ENCODE measurements around the gene GRIK4. TPM values are rescaled to one million over a fixed set of nuclear protein-coding genes. Genes with fewer than 3 reads are reported as not detected.

The GRIK4 gene
- total and polyA plus RNA-seq, 11 donors, result 0.04 to 0.45 (median 0.12) TPM; not detected in 6

- no peak for TF ChIP-seq CTCF (IDR thresholded peaks at IDR 0.05)
- TF ChIP-seq POLR2A (IDR thresholded peaks at IDR 0.05), result no peak
- Histone ChIP-seq H3K27ac (peak overlapping the region in 1 of 12 donors; percentile 27), H3K9me3 (peaks cover 0 to 17% (median 7%) of the 10 kb centered on the region in 12 donors), H3K4me3 (no peak overlapping the region), H3K27me3 (no peaks in the 10 kb centered on the region), H3K36me3 (no peaks in the 10 kb centered on the region), H3K4me1 (peaks cover 0 to 34% (median 19%) of the 10 kb centered on the region in 12 donors)
- no peak for ATAC-seq
- 55 to 73% (median 64%) methylated on average over 6 of the region's 6 CpGs for WGBS, 4 donors
- no peak for DNase-seq
- intact Hi-C loops (cut with DNase I), result no loop called here
Observed at GRCh38 chr11:120543521-120544215, 32.1 kb downstream of the GRIK4 start.

GRCh38 chr11:120545813-120546212 is 34.3 kb downstream of the GRIK4 start:
- no peak for TF ChIP-seq POLR2A (IDR thresholded peaks at IDR 0.05)
- TF ChIP-seq CTCF (IDR thresholded peaks at IDR 0.05), result no peak
- intact Hi-C loops (cut with DNase I), result no loop called here
- peaks cover 0 to 35% (median 20%) of the 10 kb centered on the region in 12 donors for H3K4me1 ChIP-seq
- H3K36me3 ChIP-seq, result no peaks in the 10 kb centered on the region
- 61 to 80% (median 75%) methylated on average over 2 to 7 of the region's 7 CpGs for WGBS, 4 donors
- DNase-seq (no peak), ATAC-seq (no peak)
- peaks cover 0 to 17% (median 7%) of the 10 kb centered on the region in 12 donors for H3K9me3 ChIP-seq
- no peak overlapping the region for H3K27ac ChIP-seq
- H3K27me3 ChIP-seq, result no peaks in the 10 kb centered on the region
- H3K4me3 ChIP-seq, result no peak overlapping the region

- Histone ChIP-seq H3K9me3 (peaks cover 0 to 12% (median 4%) of the 10 kb centered on the region in 12 donors), H3K36me3 (no peaks in the 10 kb centered on the region), H3K4me3 (no peak overlapping the region), H3K4me1 (peaks cover 0 to 35% (median 20%) of the 10 kb centered on the region in 12 donors), H3K27ac (peak overlapping the region in 8 of 12 donors; percentile 55 to 85 (median 76)), H3K27me3 (no peaks in the 10 kb centered on the region)
- peak in 2 of 5 donors; percentile 53 to 67 for DNase-seq
- TF ChIP-seq POLR2A (IDR thresholded peaks at IDR 0.05) (no peak), CTCF (IDR thresholded peaks at IDR 0.05) (no peak)
- intact Hi-C loops (cut with DNase I), result no loop called here
- WGBS, 4 donors, result 75 to 81% (median 77%) methylated on average over 17 of the region's 17 CpGs
- peak in 3 of 4 donors; percentile 12 to 49 (median 37) for ATAC-seq
Observed at GRCh38 chr11:120546312-120547205, 35.0 kb downstream of the GRIK4 start.

GRCh38 chr11:120547316-120547715 is 35.8 kb downstream of the GRIK4 start:
- Histone ChIP-seq H3K27me3 (no peaks in the 10 kb centered on the region), H3K9me3 (peaks cover 0 to 5% (median 0%) of the 10 kb centered on the region in 12 donors), H3K27ac (peak overlapping the region; percentile 23 to 85 (median 70)), H3K4me3 (no peak overlapping the region), H3K36me3 (no peaks in the 10 kb centered on the region), H3K4me1 (peaks cover 0 to 35% (median 20%) of the 10 kb centered on the region in 12 donors)
- intact Hi-C loops (cut with DNase I), result no loop called here
- DNase-seq (no peak), ATAC-seq (peak in 1 of 4 donors; percentile 18)
- TF ChIP-seq POLR2A (IDR thresholded peaks at IDR 0.05) (no peak), CTCF (IDR thresholded peaks at IDR 0.05) (no peak)
- 47 to 58% (median 53%) methylated on average over 10 of the region's 10 CpGs for WGBS, 4 donors
